Vagina (tissue), 2 donors: ENCODE data around the gene STAMBP.

Experiments used
- CTCF ChIP-seq, 3 experiments: fragments of 450-650 bp in 2 of 3; fragments of 200-600 bp in 1 of 3; sonication (generic) in 1 of 3; IDR thresholded peaks; one replicate each; pipeline ENCODE4 v1.5.1; 2017 to 2019; ENCODE audit warnings: antibody characterized with exemption in 3 of 3, mild to moderate bottlenecking in 2 of 3, moderate library complexity in 2 of 3
- POLR2A ChIP-seq, 2 donors: fragments of 450-650 bp; IDR thresholded peaks; one replicate each; pipeline ENCODE4 v1.6.1; 2017; ENCODE audit warnings: antibody characterized with exemption in 2 of 2, mild to moderate bottlenecking in 2 of 2, moderate library complexity in 2 of 2
- POLR2AphosphoS5 ChIP-seq, 2 donors: sonication (generic); formaldehyde crosslinking; IDR thresholded peaks; one replicate each; pipeline ENCODE4 v1.9.0; 2017; ENCODE audit warnings: antibody characterized with exemption in 2 of 2, mild to moderate bottlenecking in 2 of 2, low read depth in 1 of 2; ENCODE audit not compliant: insufficient read depth in 1 of 2

- TF ChIP-seq CTCF (IDR thresholded peaks at IDR 0.05) (no peak), POLR2A (IDR thresholded peaks at IDR 0.05) (no peak), POLR2AphosphoS5 (IDR thresholded peaks at IDR 0.05; ENCODE audit: insufficient read depth in 1 of 2, low read depth in 1 of 2) (no peak)
These were observed 82.2 kb downstream of the STAMBP start for GRCh38 chr2:73910873-73911547.
